ENCODE results near the gene SART3. TPM values are rescaled to one million over a fixed set of nuclear protein-coding genes. Genes with fewer than 3 reads are reported as not detected.

Gene SART3
- total and polyA plus RNA-seq, 2 donors from 2014 or later = 14.9 to 59.1 TPM

GRCh38 chr12:108516511-108517275 lies 44.3 kb downstream of the SART3 start:
- H3K36me3 ChIP-seq (ENCODE audit: control insufficient read depth in 2 of 3, insufficient read depth in 3 of 3, low read length in 3 of 3) = peaks cover 7 to 21% (median 19%) of the 10 kb centered on the region in 3 donors
- intact Hi-C loops (cut with DNase I) = no loop called here
- H3K9ac ChIP-seq (ENCODE audit: low read length in 3 of 3) = no peak overlapping the region
- TF ChIP-seq, protein P1, sequence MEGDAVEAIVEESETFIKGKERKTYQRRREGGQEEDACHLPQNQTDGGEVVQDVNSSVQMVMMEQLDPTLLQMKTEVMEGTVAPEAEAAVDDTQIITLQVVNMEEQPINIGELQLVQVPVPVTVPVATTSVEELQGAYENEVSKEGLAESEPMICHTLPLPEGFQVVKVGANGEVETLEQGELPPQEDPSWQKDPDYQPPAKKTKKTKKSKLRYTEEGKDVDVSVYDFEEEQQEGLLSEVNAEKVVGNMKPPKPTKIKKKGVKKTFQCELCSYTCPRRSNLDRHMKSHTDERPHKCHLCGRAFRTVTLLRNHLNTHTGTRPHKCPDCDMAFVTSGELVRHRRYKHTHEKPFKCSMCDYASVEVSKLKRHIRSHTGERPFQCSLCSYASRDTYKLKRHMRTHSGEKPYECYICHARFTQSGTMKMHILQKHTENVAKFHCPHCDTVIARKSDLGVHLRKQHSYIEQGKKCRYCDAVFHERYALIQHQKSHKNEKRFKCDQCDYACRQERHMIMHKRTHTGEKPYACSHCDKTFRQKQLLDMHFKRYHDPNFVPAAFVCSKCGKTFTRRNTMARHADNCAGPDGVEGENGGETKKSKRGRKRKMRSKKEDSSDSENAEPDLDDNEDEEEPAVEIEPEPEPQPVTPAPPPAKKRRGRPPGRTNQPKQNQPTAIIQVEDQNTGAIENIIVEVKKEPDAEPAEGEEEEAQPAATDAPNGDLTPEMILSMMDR (IDR thresholded peaks at IDR 0.05; ENCODE audit: borderline replicate concordance, extremely low read depth, insufficient read depth) = no peak
- H3K4me1 ChIP-seq (ENCODE audit: control insufficient read depth in 2 of 3, insufficient read depth in 2 of 3, low read depth in 1 of 3, low read length in 3 of 3) = peaks cover 0 to 13% (median under 1%) of the 10 kb centered on the region in 3 donors
- no peaks in the 10 kb centered on the region for H3K27me3 ChIP-seq (ENCODE audit: control insufficient read depth, insufficient read depth, low read length)
- DNase-seq = no peak
- no peak overlapping the region for H3K4me3 ChIP-seq (ENCODE audit: low read length in 3 of 3)
- FAIRE-seq = no peak
- H3K9me3 ChIP-seq (ENCODE audit: control insufficient read depth in 2 of 3, insufficient read depth in 1 of 3, low read length in 3 of 3) = no peaks in the 10 kb centered on the region
- no peak overlapping the region for H3K27ac ChIP-seq (ENCODE audit: low read depth in 2 of 2, low read length in 2 of 2)

GRCh38 chr12:108515916-108516315 lies 45.1 kb downstream of the SART3 start:
- no peak overlapping the region for H3K27ac ChIP-seq (ENCODE audit: low read depth in 2 of 2, low read length in 2 of 2)
- no peak for DNase-seq
- H3K9ac ChIP-seq (ENCODE audit: low read length in 3 of 3) = peak overlapping the region in 2 of 3 donors; percentile 35 to 68
- peak overlapping the region; percentile 68 to 85 (median 77) for H3K4me3 ChIP-seq (ENCODE audit: low read length in 3 of 3)
- H3K36me3 ChIP-seq (ENCODE audit: control insufficient read depth in 2 of 3, insufficient read depth in 3 of 3, low read length in 3 of 3) = peaks cover 7 to 16% (median 14%) of the 10 kb centered on the region in 3 donors
- H3K9me3 ChIP-seq (ENCODE audit: control insufficient read depth in 2 of 3, insufficient read depth in 1 of 3, low read length in 3 of 3) = no peaks in the 10 kb centered on the region
- TF ChIP-seq, protein P1 (IDR thresholded peaks at IDR 0.05; ENCODE audit: borderline replicate concordance, extremely low read depth, insufficient read depth) = no peak
- peaks cover 0 to 13% (median 3%) of the 10 kb centered on the region in 3 donors for H3K4me1 ChIP-seq (ENCODE audit: control insufficient read depth in 2 of 3, insufficient read depth in 2 of 3, low read depth in 1 of 3, low read length in 3 of 3)
- no peak for FAIRE-seq
- intact Hi-C loops (cut with DNase I) = no loop called here
- H3K27me3 ChIP-seq (ENCODE audit: control insufficient read depth, insufficient read depth, low read length) = no peaks in the 10 kb centered on the region

DNA sequence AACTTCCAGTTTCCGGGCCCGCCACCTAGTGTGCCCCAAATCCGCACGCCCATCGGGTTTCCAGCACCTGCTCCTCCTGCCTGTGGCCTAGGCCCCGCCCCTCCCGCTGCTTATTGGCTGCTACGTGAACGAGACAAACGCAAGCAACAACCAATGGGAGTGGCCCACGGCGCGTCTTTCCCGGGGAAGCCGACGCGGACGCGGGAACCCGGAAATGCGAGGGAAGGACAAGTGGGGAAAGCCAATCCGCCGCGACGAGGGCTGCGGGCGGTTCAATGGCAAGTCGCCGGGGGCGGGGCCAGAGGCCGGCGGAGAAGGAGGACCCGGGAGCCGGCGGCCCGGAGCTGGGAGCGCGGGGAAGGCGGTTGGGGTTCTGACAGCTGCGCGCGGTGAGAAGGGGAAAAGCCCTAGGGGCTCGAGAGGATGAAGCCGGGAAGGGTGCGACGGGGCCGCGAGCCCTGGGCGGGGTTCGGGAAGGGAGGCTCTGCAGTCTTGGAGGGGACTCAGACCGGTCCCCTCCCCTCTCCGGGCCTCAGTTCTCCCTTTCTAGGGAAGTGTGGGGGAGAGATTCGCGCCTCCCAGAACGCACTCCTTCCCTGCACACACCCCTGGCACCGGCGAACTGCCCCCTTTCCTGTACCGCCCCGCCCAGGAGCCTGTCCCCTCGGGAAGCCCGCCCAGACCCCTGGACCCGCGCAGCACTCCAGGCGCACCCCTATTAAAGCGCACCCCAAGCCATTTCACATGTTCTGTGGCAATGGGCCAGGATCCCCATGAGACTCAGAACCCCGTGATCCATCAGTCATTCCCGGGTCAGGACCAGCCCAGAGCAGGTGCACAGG lies 45.8 kb downstream of the SART3 start, which contains the start of gene FICD:
Gene FICD, plus strand, starts transcription at position 305 of the 842 bp plus-strand sequence. CDS start 1,696 bp downstream, outside the sequence.
- H3K9me3 ChIP-seq (ENCODE audit: control insufficient read depth in 2 of 3, insufficient read depth in 1 of 3, low read length in 3 of 3) = no peaks in the 10 kb centered on the region
- FAIRE-seq (peak; percentile 99), DNase-seq (peak; percentile 99 to 100 (median 99))
- intact Hi-C loops (cut with DNase I) = no loop called here
- peaks cover 7 to 10% (median 10%) of the 10 kb centered on the region in 3 donors for H3K36me3 ChIP-seq (ENCODE audit: control insufficient read depth in 2 of 3, insufficient read depth in 3 of 3, low read length in 3 of 3)
- H3K27ac ChIP-seq (ENCODE audit: low read depth in 2 of 2, low read length in 2 of 2) = no peak within 1 kb of the TSS
- TF ChIP-seq, protein P1 (IDR thresholded peaks at IDR 0.05; ENCODE audit: borderline replicate concordance, extremely low read depth, insufficient read depth) = peak; percentile 22
- peaks cover 0 to 13% (median 3%) of the 10 kb centered on the region in 3 donors for H3K4me1 ChIP-seq (ENCODE audit: control insufficient read depth in 2 of 3, insufficient read depth in 2 of 3, low read depth in 1 of 3, low read length in 3 of 3)
- H3K27me3 ChIP-seq (ENCODE audit: control insufficient read depth, insufficient read depth, low read length) = no peaks in the 10 kb centered on the region
- H3K4me3 ChIP-seq (ENCODE audit: low read length in 3 of 3) = peak within 1 kb of the TSS; percentile 68 to 85 (median 77)
- H3K9ac ChIP-seq (ENCODE audit: low read length in 3 of 3) = peak within 1 kb of the TSS; percentile 35 to 68 (median 38)

All from kidney (tissue), 14 donors.